ENCODE results near the gene COL12A1. TPM values are rescaled to one million over a fixed set of nuclear protein-coding genes. Genes with fewer than 3 reads are reported as not detected.

COL12A1 gene
- polyA plus RNA-seq, 1 donor (not counting 4 experiments of a cell fraction or from before 2014, with no cell fraction given) = 96.9 TPM

DNA sequence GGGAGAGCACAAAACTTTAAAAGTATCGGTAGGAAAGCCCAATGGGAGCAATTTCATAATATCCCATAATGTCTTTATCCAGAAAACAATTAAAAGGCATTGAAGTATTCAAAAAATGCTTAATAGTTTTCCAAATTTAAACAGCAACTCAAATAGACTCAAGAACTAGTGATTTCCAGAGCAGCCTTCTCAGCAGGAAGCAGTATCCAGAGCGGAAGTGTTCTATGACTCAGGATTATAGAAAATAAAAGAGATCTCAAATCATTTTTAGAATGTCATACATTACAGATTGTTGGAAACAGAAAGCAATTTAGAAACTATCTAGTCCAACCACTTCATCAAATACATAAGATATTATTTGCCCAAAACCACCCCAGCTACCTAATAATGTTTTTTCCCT is 79.3 kb downstream of the COL12A1 start:
- no peaks in the 10 kb centered on the region for H4K20me1 ChIP-seq (ENCODE audit: control insufficient read depth, extremely low read depth, insufficient read depth, low read length)
- H3K4me1 ChIP-seq (ENCODE audit: control insufficient read depth, extremely low read depth, insufficient read depth, low read length) = no peaks in the 10 kb centered on the region
- no peaks in the 10 kb centered on the region for H3K27me3 ChIP-seq (ENCODE audit: control insufficient read depth, extremely low read depth, insufficient read depth, low read length)
- no peak overlapping the region for H2AFZ ChIP-seq (ENCODE audit: control insufficient read depth, low read length)
- no peaks in the 10 kb centered on the region for H3K9me3 ChIP-seq (ENCODE audit: control insufficient read depth, low read depth, low read length)
- no peak overlapping the region for H3K9ac ChIP-seq (ENCODE audit: control insufficient read depth, extremely low read depth, insufficient read depth, low read length)
- FAIRE-seq (no peak), DNase-seq (ENCODE audit: low read depth, low spot score) (no peak)
- H3K27ac ChIP-seq (ENCODE audit: control insufficient read depth, insufficient read depth, low read length) = no peak overlapping the region
- no peaks in the 10 kb centered on the region for H3K9me1 ChIP-seq (ENCODE audit: control insufficient read depth, extremely low read depth, insufficient read depth, low read length)
- dilution Hi-C loops (cut with MboI; ENCODE audit: extremely low pct_ligation_motif_present, low sequenced_read_pairs) = no loop called here
- TF ChIP-seq, protein P1, sequence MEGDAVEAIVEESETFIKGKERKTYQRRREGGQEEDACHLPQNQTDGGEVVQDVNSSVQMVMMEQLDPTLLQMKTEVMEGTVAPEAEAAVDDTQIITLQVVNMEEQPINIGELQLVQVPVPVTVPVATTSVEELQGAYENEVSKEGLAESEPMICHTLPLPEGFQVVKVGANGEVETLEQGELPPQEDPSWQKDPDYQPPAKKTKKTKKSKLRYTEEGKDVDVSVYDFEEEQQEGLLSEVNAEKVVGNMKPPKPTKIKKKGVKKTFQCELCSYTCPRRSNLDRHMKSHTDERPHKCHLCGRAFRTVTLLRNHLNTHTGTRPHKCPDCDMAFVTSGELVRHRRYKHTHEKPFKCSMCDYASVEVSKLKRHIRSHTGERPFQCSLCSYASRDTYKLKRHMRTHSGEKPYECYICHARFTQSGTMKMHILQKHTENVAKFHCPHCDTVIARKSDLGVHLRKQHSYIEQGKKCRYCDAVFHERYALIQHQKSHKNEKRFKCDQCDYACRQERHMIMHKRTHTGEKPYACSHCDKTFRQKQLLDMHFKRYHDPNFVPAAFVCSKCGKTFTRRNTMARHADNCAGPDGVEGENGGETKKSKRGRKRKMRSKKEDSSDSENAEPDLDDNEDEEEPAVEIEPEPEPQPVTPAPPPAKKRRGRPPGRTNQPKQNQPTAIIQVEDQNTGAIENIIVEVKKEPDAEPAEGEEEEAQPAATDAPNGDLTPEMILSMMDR (optimal IDR thresholded peaks at IDR 0.05 in 1 of 3, IDR thresholded peaks at IDR 0.05 in 1 of 3, conservative IDR thresholded peaks at IDR 0.05 in 1 of 3; ENCODE audit: extremely low read depth in 1 of 3, insufficient read depth in 2 of 3, low read length in 3 of 3) = no peak
- TF ChIP-seq EZH2 (IDR thresholded peaks at IDR 0.05; ENCODE audit: low read length) = no peak
- H3K4me3 ChIP-seq (ENCODE audit: control insufficient read depth in 2 of 3, extremely low read depth in 1 of 3, insufficient read depth in 2 of 3, low read depth in 1 of 3, low read length in 3 of 3) = no peak overlapping the region
- peaks cover 17 to 47% of the 10 kb centered on the region in 2 experiments for H3K36me3 ChIP-seq (ENCODE audit: control insufficient read depth in 2 of 2, extremely low read depth in 1 of 2, insufficient read depth in 2 of 2, low read length in 2 of 2)
- no peaks in the 10 kb centered on the region for H3K79me2 ChIP-seq (ENCODE audit: control insufficient read depth, insufficient read depth, low read length)
- no peak overlapping the region for H3K4me2 ChIP-seq (ENCODE audit: control insufficient read depth, extremely low read depth, insufficient read depth, low read depth, low read length)

DNA sequence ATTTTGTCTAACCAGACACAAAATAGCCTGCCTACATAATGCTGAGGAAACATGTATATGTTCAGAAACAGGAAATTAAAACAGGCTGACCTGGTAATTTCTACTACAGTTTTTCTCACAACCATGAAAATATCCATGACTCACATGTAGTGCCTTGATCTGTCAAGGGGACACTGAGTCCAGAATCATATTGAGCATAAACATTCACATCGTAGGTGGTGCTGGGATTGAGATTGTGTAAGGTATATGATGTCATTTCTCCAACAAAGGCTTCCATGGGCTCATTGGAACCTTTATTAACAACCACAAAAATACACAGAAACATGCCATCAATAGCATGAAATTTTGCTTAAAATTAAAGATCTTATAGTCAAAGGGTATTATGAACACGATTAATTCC is 80.9 kb downstream of the COL12A1 start:
- TF ChIP-seq, protein P1 (optimal IDR thresholded peaks at IDR 0.05 in 1 of 3, IDR thresholded peaks at IDR 0.05 in 1 of 3, conservative IDR thresholded peaks at IDR 0.05 in 1 of 3; ENCODE audit: extremely low read depth in 1 of 3, insufficient read depth in 2 of 3, low read length in 3 of 3) = no peak
- no peak for TF ChIP-seq EZH2 (IDR thresholded peaks at IDR 0.05; ENCODE audit: low read length)
- dilution Hi-C loops (cut with MboI; ENCODE audit: extremely low pct_ligation_motif_present, low sequenced_read_pairs) = no loop called here
- no peaks in the 10 kb centered on the region for H3K4me1 ChIP-seq (ENCODE audit: control insufficient read depth, extremely low read depth, insufficient read depth, low read length)
- H3K9me3 ChIP-seq (ENCODE audit: control insufficient read depth, low read depth, low read length) = no peaks in the 10 kb centered on the region
- no peak overlapping the region for H3K4me2 ChIP-seq (ENCODE audit: control insufficient read depth, extremely low read depth, insufficient read depth, low read depth, low read length)
- no peaks in the 10 kb centered on the region for H3K79me2 ChIP-seq (ENCODE audit: control insufficient read depth, insufficient read depth, low read length)
- H4K20me1 ChIP-seq (ENCODE audit: control insufficient read depth, extremely low read depth, insufficient read depth, low read length) = no peaks in the 10 kb centered on the region
- H3K9ac ChIP-seq (ENCODE audit: control insufficient read depth, extremely low read depth, insufficient read depth, low read length) = no peak overlapping the region
- FAIRE-seq (no peak), DNase-seq (ENCODE audit: low read depth, low spot score) (no peak)
- no peak overlapping the region for H3K27ac ChIP-seq (ENCODE audit: control insufficient read depth, insufficient read depth, low read length)
- no peak overlapping the region for H2AFZ ChIP-seq (ENCODE audit: control insufficient read depth, low read length)
- no peak overlapping the region for H3K4me3 ChIP-seq (ENCODE audit: control insufficient read depth in 2 of 3, extremely low read depth in 1 of 3, insufficient read depth in 2 of 3, low read depth in 1 of 3, low read length in 3 of 3)
- H3K27me3 ChIP-seq (ENCODE audit: control insufficient read depth, extremely low read depth, insufficient read depth, low read length) = no peaks in the 10 kb centered on the region
- peaks cover 13 to 41% of the 10 kb centered on the region in 2 experiments for H3K36me3 ChIP-seq (ENCODE audit: control insufficient read depth in 2 of 2, extremely low read depth in 1 of 2, insufficient read depth in 2 of 2, low read length in 2 of 2)
- H3K9me1 ChIP-seq (ENCODE audit: control insufficient read depth, extremely low read depth, insufficient read depth, low read length) = no peaks in the 10 kb centered on the region

Data from keratinocyte (primary cell).